MCF 10A (cell line): ENCODE measurements around the gene CCDC78. TPM values are rescaled to one million over a fixed set of nuclear protein-coding genes. Genes with fewer than 3 reads are reported as not detected.

Experiments used
- BruUV-seq: library from RNA; stranded (reverse); fragments of 400-500 nt; replicated peaks from 2 replicates; lab custom pipeline; 2021; lab: Mats Ljungman, UMichigan
- CTCF ChIA-PET: fragments of 300-600 bp; sonication (Branson Sonifier 250); formaldehyde crosslinking; extraction: SDS; loops from one replicate; lab custom pipeline; 2021; ENCODE audit warnings: antibody characterized with exemption, inconsistent platforms; lab: Yijun Ruan, JAX
- POLR2A ChIA-PET: fragments of 300-600, 350-650 bp; sonication (Branson Sonifier 250); formaldehyde crosslinking; extraction: SDS; loops from one replicate; lab custom pipeline; 2020; ENCODE audit warnings: antibody characterized with exemption, inconsistent platforms; lab: Yijun Ruan, JAX
- DNase-seq: peaks from one replicate; pipeline ENCODE4 v3.0.0-alpha.2; 2018; ENCODE audit not compliant: unreplicated experiment
- H3K27ac Mint-ChIP-seq: one replicate; pipeline ENCODE4 v1.8.0; 2022; ENCODE audit warnings: mild to moderate bottlenecking, low read depth, mixed read lengths; ENCODE audit not compliant: unreplicated experiment
- H3K27me3 Mint-ChIP-seq: one replicate; pipeline ENCODE4 v1.8.0; 2022; ENCODE audit warnings: mixed read lengths; ENCODE audit not compliant: insufficient read depth, unreplicated experiment
- H3K36me3 Mint-ChIP-seq: one replicate; pipeline ENCODE4 v1.8.0; 2022; ENCODE audit warnings: mild to moderate bottlenecking, moderate library complexity, mixed read lengths; ENCODE audit not compliant: insufficient read depth, unreplicated experiment
- H3K4me1 Mint-ChIP-seq: one replicate; pipeline ENCODE4 v1.8.0; 2022; ENCODE audit warnings: mixed read lengths; ENCODE audit not compliant: insufficient read depth, unreplicated experiment
- H3K4me3 Mint-ChIP-seq: one replicate; pipeline ENCODE4 v1.8.0; 2022; ENCODE audit warnings: mild to moderate bottlenecking, moderate library complexity, mixed read lengths; ENCODE audit not compliant: unreplicated experiment
- H3K9me3 Mint-ChIP-seq: one replicate; pipeline ENCODE4 v1.8.0; 2022; ENCODE audit warnings: mixed read lengths; ENCODE audit not compliant: unreplicated experiment
- CTCF ChIP-seq: fragments of 200-600 bp; IDR thresholded peaks from one replicate; pipeline ENCODE4 v1.8.0; 2022; ENCODE audit warnings: antibody characterized with exemption, mild to moderate bottlenecking; ENCODE audit not compliant: unreplicated experiment
- intact Hi-C: fragments of 100-400 bp; cut with micrococcal nuclease; formaldehyde crosslinking; loops from 2 replicates; pipeline ENCODE4 v1.14.1; 2022
- total RNA-seq: library from RNA; stranded (reverse); gene quantifications from 2 replicates; pipeline ENCODE4 v1.2.3, GENCODE V29; 2022

Gene CCDC78
- total RNA-seq, 1 experiment from 2014 or later: 6.0 TPM

GRCh38 chr16:734981-735881, 9.0 kb upstream of the CCDC78 start:
- intact Hi-C loops: no loop called here
- TF ChIP-seq CTCF: no peak
- BruUV-seq: no TSS peak
- ChIA-PET POLR2A (interaction anchor here (1.2 to 4.1 kb wide), 3 partner anchors 9 to 46 kb away, joined by 4 to 31 read pairs (median 25); partner anchors contain the start of genes ANTKMT, CCDC78 and HAGHL), CTCF (interaction anchor here (0.6 kb wide), 2 partner anchors 19 to 41 kb away, joined by 3 read pairs; no protein-coding TSS in a partner anchor)
- Mint-ChIP-seq H3K27ac (no peak overlapping the region), H3K4me3 (no peak overlapping the region), H3K27me3 (no peaks in the 10 kb centered on the region), H3K9me3 (no peaks in the 10 kb centered on the region), H3K4me1 (peaks cover 6% of the 10 kb centered on the region), H3K36me3 (peaks cover 52% of the 10 kb centered on the region)
- DNase-seq: no peak

GRCh38 chr16:734208-734980, 8.2 kb upstream of the CCDC78 start:
- intact Hi-C loops: no loop called here
- no peaks in the 10 kb centered on the region for H3K27me3 Mint-ChIP-seq
- ChIA-PET POLR2A (interaction anchor here (4.1 kb wide), 1 partner anchor 13 kb away, joined by 25 read pairs; the partner anchor contains the start of gene ANTKMT), CTCF (interaction anchor here (1.0 kb wide), 1 partner anchor 8 kb away, joined by 3 read pairs; no protein-coding TSS in a partner anchor)
- TF ChIP-seq CTCF: no peak
- peaks cover 56% of the 10 kb centered on the region for H3K36me3 Mint-ChIP-seq
- no TSS peak for BruUV-seq
- DNase-seq: no peak
- peaks cover 6% of the 10 kb centered on the region for H3K4me1 Mint-ChIP-seq
- no peak overlapping the region for H3K27ac Mint-ChIP-seq
- H3K4me3 Mint-ChIP-seq: no peak overlapping the region
- H3K9me3 Mint-ChIP-seq: no peaks in the 10 kb centered on the region

DNA sequence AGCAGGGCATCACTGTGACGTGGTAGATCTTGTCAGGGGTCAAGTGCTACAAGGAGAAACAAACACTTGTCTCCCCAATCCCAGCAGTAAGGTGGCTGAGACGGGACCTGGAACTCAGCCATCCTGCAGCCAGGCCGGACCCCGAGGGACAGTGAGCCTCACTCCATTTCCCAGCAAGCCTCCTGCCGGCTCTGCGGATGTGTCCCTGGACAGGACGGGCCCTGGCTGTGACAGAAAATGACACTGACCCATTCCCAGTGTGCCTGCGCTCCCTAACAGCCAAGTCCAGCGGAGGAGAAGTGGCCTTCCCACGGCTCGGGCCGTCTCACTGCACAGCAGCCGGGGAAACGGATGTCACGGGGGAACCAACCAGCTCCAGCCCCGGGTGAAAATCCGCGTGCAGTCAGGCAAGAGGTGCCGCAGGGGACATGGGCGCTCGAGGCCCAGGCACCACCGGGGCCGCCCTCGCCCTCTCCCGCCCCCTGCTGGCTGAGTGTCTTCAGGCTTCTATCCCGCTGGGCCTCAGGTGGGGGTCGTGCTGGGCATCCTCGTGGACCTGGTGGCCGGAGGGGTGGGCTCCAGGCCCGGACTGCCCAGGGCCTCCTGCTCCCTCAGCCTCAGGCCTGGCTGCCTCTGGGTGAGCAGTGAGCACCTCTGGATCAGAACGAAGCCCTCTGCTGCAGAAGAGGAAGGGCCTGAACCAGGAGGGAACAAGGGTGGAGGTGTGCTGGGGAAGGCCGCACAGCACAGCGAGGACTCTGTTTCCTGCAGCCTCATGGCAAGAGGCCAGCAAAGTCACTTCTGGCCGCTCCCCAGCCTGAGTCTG, 7.4 kb upstream of the CCDC78 start:
- peaks cover 56% of the 10 kb centered on the region for H3K36me3 Mint-ChIP-seq
- no TSS peak for BruUV-seq
- peak; percentile 28 for TF ChIP-seq CTCF
- POLR2A ChIA-PET: interaction anchor here (0.7 to 0.8 kb wide), 2 partner anchors 21 to 48 kb away, joined by 3 to 4 read pairs; no protein-coding TSS in a partner anchor
- CTCF ChIA-PET: interaction anchor here (0.7 to 1.2 kb wide), 3 partner anchors 9 to 38 kb away, joined by 3 read pairs; no protein-coding TSS in a partner anchor
- intact Hi-C loops: no loop called here
- no peak overlapping the region for H3K27ac Mint-ChIP-seq
- H3K27me3 Mint-ChIP-seq: no peaks in the 10 kb centered on the region
- H3K4me1 Mint-ChIP-seq: peaks cover 6% of the 10 kb centered on the region
- no peaks in the 10 kb centered on the region for H3K9me3 Mint-ChIP-seq
- DNase-seq: no peak
- no peak overlapping the region for H3K4me3 Mint-ChIP-seq
